DMS79 (cell line): Measurements from ENCODE around the gene CCNQ.

Experiments used
- DNase-seq: peaks from one replicate; lab custom pipeline; 2025; lab: John Stamatoyannopoulos, UW

Gene CCNQ

GRCh38 chrX:153539171-153539978 lies 59.6 kb downstream of the CCNQ start:
- no peak for DNase-seq

- DNase-seq: no peak
These were observed 60.5 kb downstream of the CCNQ start for GRCh38 chrX:153538424-153538823.
